GM19324 (cell line): ENCODE data around the gene FDX1.

Experiments used
- ATAC-seq: cut with Tn5 transposase; IDR thresholded peaks from one replicate; pipeline ENCODE4 v1.9.1; 2021; ENCODE audit warnings: mild to moderate bottlenecking, moderate library complexity; ENCODE audit not compliant: unreplicated experiment, low FRiP score

Gene FDX1

GRCh38 chr11:110430267-110431050 is 711 bp downstream of the FDX1 start:
- ATAC-seq = peak; percentile 54

GRCh38 chr11:110431051-110431672 is 1.4 kb downstream of the FDX1 start:
- no peak for ATAC-seq

GRCh38 chr11:110431674-110432073 is 1.9 kb downstream of the FDX1 start:
- no peak for ATAC-seq

- ATAC-seq = no peak
Observed at GRCh38 chr11:110432713-110433392, 3.1 kb downstream of the FDX1 start.

GRCh38 chr11:110433393-110434333 is 3.9 kb downstream of the FDX1 start:
- no peak for ATAC-seq

- no peak for ATAC-seq
Observed at GRCh38 chr11:110434952-110435779, 5.4 kb downstream of the FDX1 start.

GRCh38 chr11:110435780-110436717 is 6.3 kb downstream of the FDX1 start:
- ATAC-seq = no peak

GRCh38 chr11:110438017-110438416 is 8.3 kb downstream of the FDX1 start:
- no peak for ATAC-seq

- ATAC-seq = no peak
Observed at GRCh38 chr11:110445437-110445836, 15.7 kb downstream of the FDX1 start.

GRCh38 chr11:110446061-110446460 is 16.3 kb downstream of the FDX1 start:
- ATAC-seq = no peak

GRCh38 chr11:110446594-110446993 is 16.8 kb downstream of the FDX1 start:
- no peak for ATAC-seq

- ATAC-seq = no peak
Observed at GRCh38 chr11:110447343-110447742, 17.6 kb downstream of the FDX1 start.

- ATAC-seq = no peak
Observed at GRCh38 chr11:110447897-110448745, 18.4 kb downstream of the FDX1 start.

- no peak for ATAC-seq
Observed at GRCh38 chr11:110450246-110450645, 20.5 kb downstream of the FDX1 start.

- no peak for ATAC-seq
Observed at GRCh38 chr11:110452720-110453119, 23.0 kb downstream of the FDX1 start.

GRCh38 chr11:110453684-110454354 is 24.1 kb downstream of the FDX1 start:
- no peak for ATAC-seq

GRCh38 chr11:110454609-110455008 is 24.9 kb downstream of the FDX1 start:
- no peak for ATAC-seq
